ENCODE measurements around the gene SPAM1.

DNA sequence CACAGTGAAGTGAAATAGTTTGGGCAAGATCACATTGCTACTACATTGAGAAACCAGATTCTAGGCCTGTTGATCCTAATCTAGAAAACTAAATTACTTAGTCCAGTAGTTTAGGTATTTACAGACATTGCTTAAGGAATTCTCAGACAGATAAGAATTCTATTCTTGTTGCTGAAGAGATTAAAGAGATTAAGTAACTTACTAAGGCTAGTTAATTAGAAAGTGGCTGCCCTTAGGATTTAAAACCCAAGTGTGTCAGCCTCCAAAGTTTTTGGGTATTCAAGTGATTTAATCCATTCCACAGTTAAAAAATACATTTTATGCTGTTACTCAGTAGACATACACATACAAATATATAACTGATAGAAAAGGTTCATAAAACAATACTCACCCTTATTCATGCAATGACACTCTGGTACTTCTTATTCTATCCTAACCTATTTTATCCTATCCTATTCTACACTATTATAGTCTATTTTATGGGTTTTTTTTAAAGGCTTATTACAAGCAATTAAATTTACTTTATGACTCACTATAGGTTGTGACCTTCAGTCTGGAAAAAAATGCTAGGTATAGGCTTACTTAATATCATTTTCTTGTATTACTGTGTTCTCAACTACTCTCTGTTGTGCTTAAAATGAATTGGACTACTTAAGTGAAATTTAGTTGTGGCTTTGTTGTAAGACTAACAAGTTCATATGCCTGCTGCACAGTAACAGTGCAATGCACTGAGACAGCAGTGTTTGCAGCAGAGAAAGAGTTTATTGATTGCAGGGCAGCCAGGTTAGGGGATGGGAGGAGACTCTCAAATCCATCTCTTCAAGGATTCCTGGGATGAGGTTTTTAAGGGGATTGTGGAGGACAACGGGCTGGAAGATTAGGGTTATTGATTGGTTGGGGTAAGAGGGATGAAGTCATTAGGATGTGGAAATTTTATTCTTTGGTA lies 10.7 kb downstream of the SPAM1 start:
- TF ChIP-seq, protein P1, sequence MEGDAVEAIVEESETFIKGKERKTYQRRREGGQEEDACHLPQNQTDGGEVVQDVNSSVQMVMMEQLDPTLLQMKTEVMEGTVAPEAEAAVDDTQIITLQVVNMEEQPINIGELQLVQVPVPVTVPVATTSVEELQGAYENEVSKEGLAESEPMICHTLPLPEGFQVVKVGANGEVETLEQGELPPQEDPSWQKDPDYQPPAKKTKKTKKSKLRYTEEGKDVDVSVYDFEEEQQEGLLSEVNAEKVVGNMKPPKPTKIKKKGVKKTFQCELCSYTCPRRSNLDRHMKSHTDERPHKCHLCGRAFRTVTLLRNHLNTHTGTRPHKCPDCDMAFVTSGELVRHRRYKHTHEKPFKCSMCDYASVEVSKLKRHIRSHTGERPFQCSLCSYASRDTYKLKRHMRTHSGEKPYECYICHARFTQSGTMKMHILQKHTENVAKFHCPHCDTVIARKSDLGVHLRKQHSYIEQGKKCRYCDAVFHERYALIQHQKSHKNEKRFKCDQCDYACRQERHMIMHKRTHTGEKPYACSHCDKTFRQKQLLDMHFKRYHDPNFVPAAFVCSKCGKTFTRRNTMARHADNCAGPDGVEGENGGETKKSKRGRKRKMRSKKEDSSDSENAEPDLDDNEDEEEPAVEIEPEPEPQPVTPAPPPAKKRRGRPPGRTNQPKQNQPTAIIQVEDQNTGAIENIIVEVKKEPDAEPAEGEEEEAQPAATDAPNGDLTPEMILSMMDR (IDR thresholded peaks at IDR 0.05) = no peak
- TF ChIP-seq POLR2A (IDR thresholded peaks at IDR 0.05) = no peak

All from Peyer's patch (tissue), 4 donors.